A673 (cell line): Measurements from ENCODE around the gene TNIP3. TPM values are rescaled to one million over a fixed set of nuclear protein-coding genes. Genes with fewer than 3 reads are reported as not detected.

Source experiments
- BruUV-seq: library from RNA; stranded (reverse); fragments of 400-500 nt; replicated peaks from 2 replicates; lab custom pipeline; 2021; lab: Mats Ljungman, UMichigan
- CTCF ChIA-PET: fragments of 300-600 bp; sonication (Branson Sonifier 250); formaldehyde crosslinking; loops from one replicate; lab custom pipeline; 2022; ENCODE audit warnings: antibody characterized with exemption; lab: Charles Lee
- POLR2A ChIA-PET: fragments of 300-600 bp; sonication (Branson Sonifier 250); formaldehyde crosslinking; loops from one replicate; lab custom pipeline; 2022; ENCODE audit warnings: antibody characterized with exemption; ENCODE audit not compliant: low non-redundant PET; lab: Charles Lee
- DNase-seq: peaks from one replicate; pipeline ENCODE4 v3.0.0-alpha.2; 2015; ENCODE audit warnings: low spot score
- H3K27ac ChIP-seq: fragments of 200-600 bp; sonication (generic); 2 replicates; pipeline ENCODE4 v1.5.1; 2016; ENCODE audit warnings: mixed run types, low read depth, mild to moderate bottlenecking, mixed read lengths, antibody characterized with exemption, low read length; ENCODE audit not compliant: poor library complexity, severe bottlenecking
- H3K27me3 ChIP-seq: fragments of 200-600 bp; sonication (generic); replicated peaks from 2 replicates; pipeline ENCODE4 v1.6.1; 2017; ENCODE audit warnings: mixed run types, low read depth, mild to moderate bottlenecking, mixed read lengths, antibody characterized with exemption, low read length; ENCODE audit not compliant: insufficient read depth, poor library complexity
- H3K36me3 ChIP-seq: fragments of 200-600 bp; sonication (generic); 2 replicates; pipeline ENCODE4 v1.6.1; 2016; ENCODE audit warnings: mixed run types, mild to moderate bottlenecking, mixed read lengths, antibody characterized with exemption, low read length; ENCODE audit not compliant: insufficient read depth, poor library complexity, severe bottlenecking
- H3K4me1 ChIP-seq: fragments of 200-600 bp; sonication (generic); 2 replicates; pipeline ENCODE4 v1.6.1; 2017; ENCODE audit warnings: mixed run types, mild to moderate bottlenecking, mixed read lengths, antibody characterized with exemption, low read length; ENCODE audit not compliant: insufficient read depth, poor library complexity, severe bottlenecking
- H3K4me3 ChIP-seq: fragments of 200-600 bp; sonication (generic); 2 replicates; pipeline ENCODE4 v1.5.1; 2016; ENCODE audit warnings: low read depth, mixed run types, mild to moderate bottlenecking, mixed read lengths, low read length; ENCODE audit not compliant: poor library complexity, severe bottlenecking
- H3K9me3 ChIP-seq: fragments of 200-600 bp; sonication (generic); 2 replicates; pipeline ENCODE4 v1.6.1; 2016; ENCODE audit warnings: mixed run types, low read depth, mild to moderate bottlenecking, mixed read lengths, antibody characterized with exemption, low read length; ENCODE audit not compliant: poor library complexity, severe bottlenecking
- EZH2 ChIP-seq: fragments of 200-600 bp; sonication (generic); IDR thresholded peaks from 2 replicates; pipeline ENCODE4 v1.6.1; 2017; ENCODE audit warnings: borderline replicate concordance, low read depth, mild to moderate bottlenecking, mixed read lengths, antibody characterized with exemption, low read length; ENCODE audit not compliant: poor library complexity, severe bottlenecking
- intact Hi-C: fragments of 100-400 bp; cut with micrococcal nuclease; formaldehyde crosslinking; loops from one replicate; pipeline ENCODE4 v1.10.0; 2022; ENCODE audit not compliant: unreplicated experiment
- total RNA-seq: library from RNA; stranded (reverse); gene quantifications from 2 replicates; pipeline ENCODE4 v1.2.3, GENCODE V29; 2021
- TF ChIP-seq, protein P1 (sequence below): fragments of 300-800, 200-600 bp; sonication (generic); conservative IDR thresholded peaks from 2 replicates; pipeline ENCODE4 v1.5.1; 2017; ENCODE audit warnings: low read depth, mild to moderate bottlenecking, antibody characterized with exemption, low read length, moderate library complexity, mixed read lengths

TNIP3 gene
- total RNA-seq, 1 experiment from 2014 or later: 0.58 TPM

DNA sequence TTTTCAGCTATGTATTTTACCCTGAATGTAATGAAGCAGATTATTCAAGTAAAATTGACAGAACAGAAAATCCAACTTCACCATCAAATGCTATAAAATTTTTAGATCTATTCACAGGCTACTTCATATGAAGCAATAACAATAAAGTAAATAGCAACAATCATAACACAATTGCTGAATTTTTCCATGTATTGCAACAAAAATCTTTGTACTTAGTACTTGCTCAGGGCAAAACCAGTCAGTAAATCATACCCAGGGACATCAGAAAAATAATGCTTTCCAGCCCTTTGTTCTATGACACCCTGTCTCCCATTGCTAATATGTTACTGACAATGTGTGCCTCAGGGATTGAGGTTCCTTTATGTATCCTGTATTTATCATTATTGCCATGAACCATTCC lies 15.5 kb downstream of the TNIP3 start:
- no peak overlapping the region for H3K4me3 ChIP-seq

DNA sequence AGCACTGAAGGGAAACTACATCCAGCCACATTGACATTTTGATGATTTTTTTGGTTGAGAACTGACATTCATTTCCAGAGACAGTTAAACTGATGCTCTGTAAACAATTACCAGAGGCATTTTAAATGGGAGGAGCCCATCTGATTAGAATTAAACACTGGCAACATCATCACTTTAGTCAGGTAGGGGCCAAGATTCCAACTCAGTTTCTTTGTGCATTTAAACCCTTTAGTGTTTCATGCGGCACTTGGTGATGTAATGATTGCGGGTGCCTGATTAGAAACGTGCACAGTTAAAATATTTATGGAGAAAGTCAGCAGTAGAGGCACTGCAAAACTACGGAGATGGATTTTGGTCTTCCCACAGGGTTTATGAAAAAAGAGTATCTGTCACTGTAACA lies 16.1 kb downstream of the TNIP3 start:
- H3K4me1 ChIP-seq: peaks cover 20% of the 10 kb centered on the region
- CTCF ChIA-PET: no interaction called here

More for the DNA sequence above, 15.5 kb downstream of the TNIP3 start:
- H3K27ac ChIP-seq: no peak overlapping the region
- no peaks in the 10 kb centered on the region for H3K36me3 ChIP-seq
- ChIA-PET CTCF (no interaction called here), POLR2A (no interaction called here)
- DNase-seq: no peak
- intact Hi-C loops: no loop called here
- H3K9me3 ChIP-seq: no peaks in the 10 kb centered on the region
- H3K4me1 ChIP-seq: peaks cover 20% of the 10 kb centered on the region
- no peak for TF ChIP-seq EZH2
- TF ChIP-seq, protein P1, sequence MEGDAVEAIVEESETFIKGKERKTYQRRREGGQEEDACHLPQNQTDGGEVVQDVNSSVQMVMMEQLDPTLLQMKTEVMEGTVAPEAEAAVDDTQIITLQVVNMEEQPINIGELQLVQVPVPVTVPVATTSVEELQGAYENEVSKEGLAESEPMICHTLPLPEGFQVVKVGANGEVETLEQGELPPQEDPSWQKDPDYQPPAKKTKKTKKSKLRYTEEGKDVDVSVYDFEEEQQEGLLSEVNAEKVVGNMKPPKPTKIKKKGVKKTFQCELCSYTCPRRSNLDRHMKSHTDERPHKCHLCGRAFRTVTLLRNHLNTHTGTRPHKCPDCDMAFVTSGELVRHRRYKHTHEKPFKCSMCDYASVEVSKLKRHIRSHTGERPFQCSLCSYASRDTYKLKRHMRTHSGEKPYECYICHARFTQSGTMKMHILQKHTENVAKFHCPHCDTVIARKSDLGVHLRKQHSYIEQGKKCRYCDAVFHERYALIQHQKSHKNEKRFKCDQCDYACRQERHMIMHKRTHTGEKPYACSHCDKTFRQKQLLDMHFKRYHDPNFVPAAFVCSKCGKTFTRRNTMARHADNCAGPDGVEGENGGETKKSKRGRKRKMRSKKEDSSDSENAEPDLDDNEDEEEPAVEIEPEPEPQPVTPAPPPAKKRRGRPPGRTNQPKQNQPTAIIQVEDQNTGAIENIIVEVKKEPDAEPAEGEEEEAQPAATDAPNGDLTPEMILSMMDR: no peak
- BruUV-seq: no TSS peak
- no peaks in the 10 kb centered on the region for H3K27me3 ChIP-seq

DNA sequence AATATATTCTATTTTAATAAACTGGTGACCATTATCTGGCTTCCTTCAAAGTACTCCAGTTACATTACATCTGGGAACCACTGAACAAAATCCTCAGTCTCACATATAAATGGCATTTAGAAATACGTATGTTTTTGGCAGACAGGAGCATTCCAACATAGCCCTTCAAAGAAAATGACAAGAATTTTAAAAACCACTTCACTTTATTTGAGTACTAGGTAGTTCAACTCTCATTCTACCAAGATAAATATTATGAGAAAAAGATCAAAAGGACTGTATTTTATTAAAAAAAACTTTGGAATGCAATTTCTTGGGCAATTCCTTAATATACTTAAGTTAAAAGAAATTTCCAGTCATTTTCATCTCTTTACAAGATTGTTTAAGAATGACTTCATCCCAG lies 17.6 kb downstream of the TNIP3 start:
- H3K4me3 ChIP-seq: no peak overlapping the region
- H3K4me1 ChIP-seq: peaks cover 20% of the 10 kb centered on the region
- CTCF ChIA-PET: no interaction called here
- no peaks in the 10 kb centered on the region for H3K9me3 ChIP-seq
- no peak for TF ChIP-seq EZH2
- TF ChIP-seq, protein P1: no peak
- no peak for DNase-seq
- H3K27me3 ChIP-seq: no peaks in the 10 kb centered on the region
- no TSS peak for BruUV-seq
- H3K36me3 ChIP-seq: no peaks in the 10 kb centered on the region
- intact Hi-C loops: no loop called here
- no peak overlapping the region for H3K27ac ChIP-seq
- POLR2A ChIA-PET: no interaction called here

More for the DNA sequence above, 16.1 kb downstream of the TNIP3 start:
- DNase-seq: peak; percentile 35
- no peaks in the 10 kb centered on the region for H3K36me3 ChIP-seq
- H3K4me3 ChIP-seq: no peak overlapping the region
- TF ChIP-seq, protein P1: no peak
- TF ChIP-seq EZH2: no peak
- intact Hi-C loops: no loop called here
- POLR2A ChIA-PET: no interaction called here
- H3K9me3 ChIP-seq: no peaks in the 10 kb centered on the region
- no peak overlapping the region for H3K27ac ChIP-seq
- no peaks in the 10 kb centered on the region for H3K27me3 ChIP-seq
- BruUV-seq: no TSS peak
